DMS53 treated with DMSO at 0.1 percent for 48 hours (cell line): ENCODE measurements around the gene GPR17.

Source experiments
- DNase-seq: peaks from one replicate; lab custom pipeline; 2025; ENCODE audit not compliant: unreplicated experiment; lab: John Stamatoyannopoulos, UW

GPR17 gene

GRCh38 chr2:127654084-127654837 lies 8.3 kb downstream of the GPR17 start:
- no peak for DNase-seq

- DNase-seq, result no peak
Measured at GRCh38 chr2:127654838-127655175, 8.9 kb downstream of the GPR17 start.

GRCh38 chr2:127655209-127656073 lies 9.5 kb downstream of the GPR17 start:
- no peak for DNase-seq

- no peak for DNase-seq
Measured at GRCh38 chr2:127656569-127657231, 10.7 kb downstream of the GPR17 start.

- no peak for DNase-seq
Measured at GRCh38 chr2:127657232-127657595, 11.3 kb downstream of the GPR17 start.

GRCh38 chr2:127658146-127658545 lies 12.2 kb downstream of the GPR17 start:
- no peak for DNase-seq

GRCh38 chr2:127658641-127659407 lies 12.9 kb downstream of the GPR17 start:
- DNase-seq, result no peak

GRCh38 chr2:127659408-127660290 lies 13.7 kb downstream of the GPR17 start:
- no peak for DNase-seq

DNA sequence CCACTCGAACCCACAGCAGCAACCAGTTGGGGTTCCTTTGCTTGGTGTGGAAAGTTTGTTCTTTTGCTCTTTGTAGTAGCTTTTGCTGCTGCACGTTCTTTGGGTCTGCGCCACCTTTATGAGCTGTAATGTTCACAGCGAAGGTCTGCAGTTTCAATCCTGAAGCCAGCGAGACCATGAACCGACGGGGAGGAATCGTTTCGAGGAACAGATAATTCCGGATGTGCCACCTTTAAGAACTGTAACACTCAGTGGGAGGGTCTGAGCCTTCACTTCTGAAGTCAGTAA lies 14.3 kb downstream of the GPR17 start:
- DNase-seq, result no peak

DNA sequence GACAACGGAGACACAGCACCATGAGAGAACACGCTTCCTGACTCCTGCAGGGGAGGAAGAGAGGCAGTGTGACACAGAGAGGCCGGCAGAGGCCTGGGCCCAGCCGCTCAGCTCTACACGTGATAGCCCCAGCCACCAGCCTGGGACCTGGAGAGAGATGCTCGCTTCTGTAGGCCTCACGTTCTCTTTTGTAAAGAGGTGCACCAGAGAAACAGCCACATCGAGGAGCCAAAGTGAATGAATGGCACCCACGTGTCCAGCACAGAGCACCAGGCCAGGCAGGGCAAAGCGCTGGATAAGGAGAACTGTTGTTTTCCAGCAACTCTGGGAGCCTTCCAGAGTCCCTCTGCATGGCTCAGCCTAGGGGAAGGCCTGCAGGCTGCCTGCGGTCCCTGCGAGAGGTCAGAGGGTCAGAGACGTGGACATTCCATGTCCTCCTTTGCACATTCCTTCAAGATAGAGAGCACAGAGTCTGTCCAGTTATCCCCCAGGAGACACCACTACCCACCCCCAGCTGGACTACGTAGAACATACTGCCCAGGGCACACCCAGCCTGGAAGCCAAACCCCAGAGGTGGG lies 15.2 kb downstream of the GPR17 start:
- no peak for DNase-seq

- DNase-seq, result no peak
Measured at GRCh38 chr2:127661949-127662510, 16.1 kb downstream of the GPR17 start.

DNA sequence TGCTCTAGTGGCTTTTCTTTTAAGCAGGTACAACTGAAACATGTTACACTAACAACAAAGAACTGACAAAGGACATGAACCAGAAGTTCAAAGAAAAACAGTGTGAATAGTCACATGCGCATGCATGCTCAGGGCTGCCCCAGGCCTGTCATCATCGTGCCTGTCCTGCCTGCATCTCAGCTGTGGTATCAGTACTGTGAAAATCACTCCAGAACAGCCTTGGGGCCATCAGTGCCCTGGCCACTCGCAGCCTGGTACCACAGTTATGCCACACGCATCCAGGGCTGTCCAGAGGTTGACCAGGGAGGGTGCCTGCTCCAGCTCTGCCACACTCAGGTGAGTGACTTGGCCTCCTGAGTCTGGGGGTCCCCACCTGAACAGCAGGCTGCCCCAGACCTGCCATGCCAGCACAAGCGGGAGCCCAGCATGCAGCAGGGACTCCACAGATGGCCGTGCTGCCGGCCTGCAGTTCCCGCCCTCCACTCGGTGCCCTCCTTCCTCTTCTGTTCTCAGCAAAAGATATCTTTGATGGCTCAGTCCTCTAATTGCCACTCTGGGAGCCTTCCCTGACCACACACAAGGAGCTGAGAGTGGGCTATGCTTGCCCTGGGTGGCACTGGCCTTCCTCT lies 17.1 kb downstream of the GPR17 start:
- no peak for DNase-seq

DNA sequence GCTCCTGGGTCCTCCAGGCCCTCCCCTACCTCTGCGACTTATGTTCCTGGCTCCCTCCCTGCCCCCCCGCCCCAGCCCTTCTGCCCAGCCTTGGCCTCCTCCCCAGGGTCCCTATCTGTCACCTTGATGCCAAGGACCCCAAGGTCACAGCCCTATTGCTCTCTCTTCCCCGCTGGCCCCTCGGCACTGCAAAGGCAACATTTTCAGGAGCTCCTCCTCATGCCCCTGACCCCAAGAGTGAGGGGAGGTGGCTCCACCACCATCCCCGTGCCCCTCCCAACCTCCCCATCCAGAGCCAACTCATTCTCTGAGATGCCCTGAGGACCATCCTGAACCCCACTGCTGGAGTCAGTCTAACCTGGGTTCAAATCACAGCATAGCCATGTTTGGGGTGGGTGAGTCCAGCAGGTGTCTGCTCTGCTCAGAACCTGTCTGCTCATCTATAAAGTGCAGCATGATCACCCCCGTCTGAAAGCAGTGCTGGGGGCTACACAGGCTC lies 17.7 kb downstream of the GPR17 start:
- no peak for DNase-seq

- DNase-seq, result no peak
Measured at GRCh38 chr2:127664065-127664894, 18.3 kb downstream of the GPR17 start.

DNA sequence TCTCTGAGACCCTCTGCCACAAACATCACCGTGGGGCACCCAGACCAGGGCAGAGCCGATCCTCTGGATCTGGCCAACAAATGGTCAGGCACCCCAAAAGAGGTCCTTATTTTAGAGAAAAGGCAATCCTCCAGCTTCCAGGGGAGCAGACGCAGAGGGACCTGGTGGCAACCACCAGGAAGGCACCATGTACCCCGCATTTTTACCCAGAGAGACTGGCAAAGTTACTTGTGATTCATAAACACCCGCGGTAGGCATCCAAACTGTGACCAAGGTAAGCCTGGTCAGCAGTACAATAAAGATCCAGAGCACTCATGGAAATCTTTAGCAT lies 18.9 kb downstream of the GPR17 start:
- DNase-seq, result no peak

GRCh38 chr2:127665267-127665893 lies 19.4 kb downstream of the GPR17 start:
- DNase-seq, result no peak

DNA sequence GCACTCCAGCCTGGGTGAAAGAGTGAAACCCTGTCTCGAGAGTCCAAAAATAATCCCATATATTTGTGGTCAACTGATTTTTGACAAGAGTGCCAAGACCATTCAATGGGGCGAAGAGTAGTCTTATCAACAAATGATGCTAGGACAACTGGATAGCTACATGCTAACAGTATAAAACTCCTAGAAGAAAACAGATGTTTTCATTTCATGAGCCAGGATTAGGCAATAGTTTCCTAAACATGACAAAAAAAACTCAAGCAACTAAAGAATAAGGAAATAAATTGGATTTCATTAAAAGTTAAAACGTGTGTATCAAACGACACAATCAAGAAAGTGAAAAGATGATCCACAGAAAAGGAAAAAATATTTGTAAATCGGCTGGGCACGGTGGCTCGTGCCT lies 23.1 kb downstream of the GPR17 start:
- no peak for DNase-seq
